ENCODE results near the gene PACRG. TPM values are rescaled to one million over a fixed set of nuclear protein-coding genes. Genes with fewer than 3 reads are reported as not detected.

Gene PACRG
- total and polyA plus RNA-seq, 2 of the 13 experiments (the other 11 are each of a cell fraction or from before 2014, with no cell fraction given): 0.13 TPM; not detected in 1

DNA sequence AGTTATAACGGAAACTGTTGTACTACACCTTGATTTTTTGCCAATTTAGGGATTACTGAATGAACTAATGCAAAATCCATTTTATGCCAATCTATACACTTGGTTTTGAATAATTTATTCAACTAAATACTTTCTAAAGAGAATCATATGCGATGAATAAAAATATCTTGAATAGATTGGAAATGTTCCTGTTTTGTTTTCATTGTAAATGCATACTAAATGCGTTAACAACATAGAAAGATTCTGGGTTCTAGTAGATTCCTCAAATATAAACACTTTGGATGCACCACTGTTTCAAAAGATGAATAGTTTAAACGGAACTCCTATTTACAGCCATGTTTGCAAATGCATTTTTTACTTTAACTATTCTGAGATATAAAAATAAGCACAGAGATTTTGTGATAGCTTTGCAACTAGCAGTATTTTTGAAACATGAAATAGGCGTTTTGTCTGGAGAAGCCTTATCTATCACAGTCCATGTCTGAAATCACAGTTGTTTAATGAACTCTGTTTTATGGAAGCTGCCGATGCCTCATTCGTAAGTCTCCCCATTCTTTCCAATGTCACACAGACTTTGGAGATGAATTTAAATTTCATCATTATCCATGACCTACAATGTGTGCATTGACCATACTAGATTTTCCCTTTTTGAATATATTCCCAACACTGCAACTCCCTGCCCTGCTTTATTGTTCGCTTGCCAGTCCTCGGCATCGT is 409.1 kb downstream of the PACRG start:
- WGBS (ENCODE audit: low lambda C conversion rate): 45% methylated on average over 10 of the region's 10 CpGs
- CTCF ChIA-PET (ENCODE audit: low intra/inter-chr PET ratio, low total read pairs): no interaction called here
- ATAC-seq (no peak), DNase-seq (ENCODE audit: low spot score) (no peak), FAIRE-seq (no peak)
- no peaks in the 10 kb centered on the region for H3K4me1 ChIP-seq (ENCODE audit: insufficient read depth, low read length)
- H3K9me3 ChIP-seq (ENCODE audit: low read length): no peaks in the 10 kb centered on the region
- no TSS peak for BruUV-seq (replicated peaks)
- H3K79me2 ChIP-seq (ENCODE audit: insufficient read depth, low read length): no peaks in the 10 kb centered on the region
- H3K27me3 ChIP-seq (ENCODE audit: control insufficient read depth in 1 of 2, insufficient read depth in 2 of 2, low read length in 2 of 2): peaks cover 1 to 17% of the 10 kb centered on the region in 2 experiments; a peak in 2 of 5 replicates
- no peak overlapping the region for H3K9ac ChIP-seq (ENCODE audit: insufficient read depth, low read depth, low read length)
- no peak overlapping the region for H3K4me3 ChIP-seq (replicated peaks in 1 of 3; ENCODE audit: insufficient read depth in 1 of 3, low read depth in 2 of 3, low read length in 3 of 3)
- H4K20me1 ChIP-seq (ENCODE audit: insufficient read depth, low read length): no peaks in the 10 kb centered on the region
- intact Hi-C loops (cut with micrococcal nuclease; ENCODE audit: unreplicated experiment) (no loop called here), in situ Hi-C loops (cut with HindIII; ENCODE audit: extremely low pct_ligation_motif_present, low pct_unique_long_range_greater_than_20kb) (no loop called here)
- H3K36me3 ChIP-seq (replicated peaks in 1 of 2; ENCODE audit: control insufficient read depth in 1 of 2, insufficient read depth in 2 of 2, low read length in 2 of 2): no peaks in the 10 kb centered on the region
- POLR2A ChIA-PET: no interaction called here
- H3K4me2 ChIP-seq (ENCODE audit: low read depth, low read length): no peak overlapping the region
- H3K27ac ChIP-seq (ENCODE audit: extremely low read length, insufficient read depth, low read length): no peak overlapping the region
- no peak overlapping the region for H2AFZ ChIP-seq (ENCODE audit: low read length)
- TF ChIP-seq HNF4G (IDR thresholded peaks at IDR 0.05; ENCODE audit: borderline replicate concordance, low read depth, low read length) (no peak), HNF4G (CRISPR knock-in tag; IDR thresholded peaks at IDR 0.05; ENCODE audit: borderline replicate concordance, low read depth) (no peak), PAX8 (CRISPR knock-in tag; IDR thresholded peaks at IDR 0.05; ENCODE audit: borderline replicate concordance) (no peak), WIZ (CRISPR knock-in tag; IDR thresholded peaks at IDR 0.05) (no peak), ZNF430 (CRISPR knock-in tag; IDR thresholded peaks at IDR 0.05) (no peak), ZNF484 (CRISPR knock-in tag; IDR thresholded peaks at IDR 0.05; ENCODE audit: borderline replicate concordance, low read depth) (no peak), ZNF615 (CRISPR knock-in tag; IDR thresholded peaks at IDR 0.05; ENCODE audit: borderline replicate concordance) (no peak), ZZZ3 (CRISPR knock-in tag; IDR thresholded peaks at IDR 0.05; ENCODE audit: borderline replicate concordance) (no peak), KMT2A (CRISPR knock-in tag; IDR thresholded peaks at IDR 0.05) (no peak), RFXAP (CRISPR knock-in tag; IDR thresholded peaks at IDR 0.05; ENCODE audit: borderline replicate concordance) (no peak), ZBTB7B (CRISPR knock-in tag; IDR thresholded peaks at IDR 0.05) (no peak), ZNF335 (CRISPR knock-in tag; IDR thresholded peaks at IDR 0.05) (no peak), ZNF850 (CRISPR knock-in tag; conservative IDR thresholded peaks at IDR 0.05) (no peak), ZNF20 (CRISPR knock-in tag; IDR thresholded peaks at IDR 0.05) (no peak)
- TF ChIP-seq, protein P1, sequence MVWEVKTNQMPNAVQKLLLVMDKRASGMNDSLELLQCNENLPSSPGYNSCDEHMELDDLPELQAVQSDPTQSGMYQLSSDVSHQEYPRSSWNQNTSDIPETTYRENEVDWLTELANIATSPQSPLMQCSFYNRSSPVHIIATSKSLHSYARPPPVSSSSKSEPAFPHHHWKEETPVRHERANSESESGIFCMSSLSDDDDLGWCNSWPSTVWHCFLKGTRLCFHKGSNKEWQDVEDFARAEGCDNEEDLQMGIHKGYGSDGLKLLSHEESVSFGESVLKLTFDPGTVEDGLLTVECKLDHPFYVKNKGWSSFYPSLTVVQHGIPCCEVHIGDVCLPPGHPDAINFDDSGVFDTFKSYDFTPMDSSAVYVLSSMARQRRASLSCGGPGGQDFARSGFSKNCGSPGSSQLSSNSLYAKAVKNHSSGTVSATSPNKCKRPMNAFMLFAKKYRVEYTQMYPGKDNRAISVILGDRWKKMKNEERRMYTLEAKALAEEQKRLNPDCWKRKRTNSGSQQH (CRISPR knock-in tag; IDR thresholded peaks at IDR 0.05; ENCODE audit: low read depth): no peak
- TF ChIP-seq, protein P2, sequence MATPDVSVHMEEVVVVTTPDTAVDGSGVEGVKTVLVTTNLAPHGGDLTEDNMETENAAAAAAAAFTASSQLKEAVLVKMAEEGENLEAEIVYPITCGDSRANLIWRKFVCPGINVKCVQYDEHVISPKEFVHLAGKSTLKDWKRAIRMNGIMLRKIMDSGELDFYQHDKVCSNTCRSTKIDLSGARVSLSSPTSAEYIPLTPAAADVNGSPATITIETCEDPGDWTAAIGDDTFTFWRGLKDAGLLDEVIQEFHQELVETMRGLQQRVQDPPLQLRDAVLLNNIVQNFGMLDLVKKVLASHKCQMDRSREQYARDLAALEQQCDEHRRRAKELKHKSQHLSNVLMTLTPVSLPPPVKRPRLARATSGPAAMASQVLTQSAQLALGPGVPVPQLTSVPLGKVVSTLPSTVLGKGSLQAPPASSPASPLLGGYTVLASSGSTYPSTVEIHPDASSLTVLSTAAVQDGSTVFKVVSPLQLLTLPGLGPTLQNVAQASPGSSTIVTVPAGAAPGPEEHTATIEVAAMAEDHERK (CRISPR knock-in tag; IDR thresholded peaks at IDR 0.05; ENCODE audit: low read depth): no peak
- TF ChIP-seq, protein P3, sequence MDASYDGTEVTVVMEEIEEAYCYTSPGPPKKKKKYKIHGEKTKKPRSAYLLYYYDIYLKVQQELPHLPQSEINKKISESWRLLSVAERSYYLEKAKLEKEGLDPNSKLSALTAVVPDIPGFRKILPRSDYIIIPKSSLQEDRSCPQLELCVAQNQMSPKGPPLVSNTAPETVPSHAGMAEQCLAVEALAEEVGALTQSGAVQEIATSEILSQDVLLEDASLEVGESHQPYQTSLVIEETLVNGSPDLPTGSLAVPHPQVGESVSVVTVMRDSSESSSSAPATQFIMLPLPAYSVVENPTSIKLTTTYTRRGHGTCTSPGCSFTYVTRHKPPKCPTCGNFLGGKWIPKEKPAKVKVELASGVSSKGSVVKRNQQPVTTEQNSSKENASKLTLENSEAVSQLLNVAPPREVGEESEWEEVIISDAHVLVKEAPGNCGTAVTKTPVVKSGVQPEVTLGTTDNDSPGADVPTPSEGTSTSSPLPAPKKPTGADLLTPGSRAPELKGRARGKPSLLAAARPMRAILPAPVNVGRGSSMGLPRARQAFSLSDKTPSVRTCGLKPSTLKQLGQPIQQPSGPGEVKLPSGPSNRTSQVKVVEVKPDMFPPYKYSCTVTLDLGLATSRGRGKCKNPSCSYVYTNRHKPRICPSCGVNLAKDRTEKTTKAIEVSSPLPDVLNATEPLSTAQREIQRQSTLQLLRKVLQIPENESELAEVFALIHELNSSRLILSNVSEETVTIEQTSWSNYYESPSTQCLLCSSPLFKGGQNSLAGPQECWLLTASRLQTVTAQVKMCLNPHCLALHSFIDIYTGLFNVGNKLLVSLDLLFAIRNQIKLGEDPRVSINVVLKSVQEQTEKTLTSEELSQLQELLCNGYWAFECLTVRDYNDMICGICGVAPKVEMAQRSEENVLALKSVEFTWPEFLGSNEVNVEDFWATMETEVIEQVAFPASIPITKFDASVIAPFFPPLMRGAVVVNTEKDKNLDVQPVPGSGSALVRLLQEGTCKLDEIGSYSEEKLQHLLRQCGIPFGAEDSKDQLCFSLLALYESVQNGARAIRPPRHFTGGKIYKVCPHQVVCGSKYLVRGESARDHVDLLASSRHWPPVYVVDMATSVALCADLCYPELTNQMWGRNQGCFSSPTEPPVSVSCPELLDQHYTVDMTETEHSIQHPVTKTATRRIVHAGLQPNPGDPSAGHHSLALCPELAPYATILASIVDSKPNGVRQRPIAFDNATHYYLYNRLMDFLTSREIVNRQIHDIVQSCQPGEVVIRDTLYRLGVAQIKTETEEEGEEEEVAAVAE (CRISPR knock-in tag; IDR thresholded peaks at IDR 0.05; ENCODE audit: borderline replicate concordance): no peak
- TF ChIP-seq, protein P4, sequence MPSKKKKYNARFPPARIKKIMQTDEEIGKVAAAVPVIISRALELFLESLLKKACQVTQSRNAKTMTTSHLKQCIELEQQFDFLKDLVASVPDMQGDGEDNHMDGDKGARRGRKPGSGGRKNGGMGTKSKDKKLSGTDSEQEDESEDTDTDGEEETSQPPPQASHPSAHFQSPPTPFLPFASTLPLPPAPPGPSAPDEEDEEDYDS (CRISPR knock-in tag; IDR thresholded peaks at IDR 0.05): no peak
